Activated CD8-positive, alpha-beta T cell treated with anti-CD3 and anti-CD28 coated beads for 36 hours (primary cell): Measurements from ENCODE around the gene AUTS2. TPM values are rescaled to one million over a fixed set of nuclear protein-coding genes. Genes with fewer than 3 reads are reported as not detected.

Experiments used
- ATAC-seq: fragments of 200-7000 bp; cut with Tn5 transposase; one replicate; pipeline ENCODE4 v1.10.0; 2021; ENCODE audit warnings: mild to moderate bottlenecking, moderate library complexity
- CTCF ChIA-PET: fragments of 350-600 bp; sonication (Branson Sonifier 250); formaldehyde crosslinking; loops from one replicate; lab custom pipeline; 2021; ENCODE audit warnings: antibody characterized with exemption; lab: Charles Lee
- POLR2A ChIA-PET: fragments of 350-600 bp; sonication (Branson Sonifier 250); formaldehyde crosslinking; loops from one replicate; lab custom pipeline; 2021; ENCODE audit warnings: antibody characterized with exemption; lab: Charles Lee
- DNase-seq: peaks from one replicate; pipeline ENCODE4 v3.0.0-alpha.2; 2020
- H3K27ac Mint-ChIP-seq: one replicate; pipeline ENCODE4 v1.8.0; 2021; ENCODE audit warnings: mild to moderate bottlenecking, mixed read lengths
- H3K27me3 Mint-ChIP-seq: one replicate; pipeline ENCODE4 v1.8.0; 2021; ENCODE audit warnings: mixed read lengths
- H3K36me3 Mint-ChIP-seq: one replicate; pipeline ENCODE4 v1.8.0; 2021; ENCODE audit warnings: low read depth, mixed read lengths
- H3K4me1 Mint-ChIP-seq: one replicate; pipeline ENCODE4 v1.8.0; 2021; ENCODE audit warnings: low read depth, mixed read lengths
- H3K4me3 Mint-ChIP-seq: one replicate; pipeline ENCODE4 v1.8.0; 2021; ENCODE audit warnings: mild to moderate bottlenecking, moderate library complexity, mixed read lengths
- H3K9me3 Mint-ChIP-seq: one replicate; pipeline ENCODE4 v1.8.0; 2021; ENCODE audit warnings: mixed read lengths
- intact Hi-C: fragments of 100-400 bp; cut with micrococcal nuclease; formaldehyde crosslinking; loops from one replicate; pipeline ENCODE4 v1.10.0; 2022
- total RNA-seq, 2 experiments: library from RNA; stranded (reverse); gene quantifications; one replicate each; pipeline ENCODE4 v1.2.3, GENCODE V29; 2021
- TF ChIP-seq, protein P1 (sequence below): fragments of 200-600 bp; IDR thresholded peaks from one replicate; pipeline ENCODE4 v1.8.0; 2022; ENCODE audit warnings: antibody characterized with exemption, mild to moderate bottlenecking

AUTS2 gene
- total RNA-seq, 2 experiments from 2014 or later, result 3.1 to 3.3 TPM

DNA sequence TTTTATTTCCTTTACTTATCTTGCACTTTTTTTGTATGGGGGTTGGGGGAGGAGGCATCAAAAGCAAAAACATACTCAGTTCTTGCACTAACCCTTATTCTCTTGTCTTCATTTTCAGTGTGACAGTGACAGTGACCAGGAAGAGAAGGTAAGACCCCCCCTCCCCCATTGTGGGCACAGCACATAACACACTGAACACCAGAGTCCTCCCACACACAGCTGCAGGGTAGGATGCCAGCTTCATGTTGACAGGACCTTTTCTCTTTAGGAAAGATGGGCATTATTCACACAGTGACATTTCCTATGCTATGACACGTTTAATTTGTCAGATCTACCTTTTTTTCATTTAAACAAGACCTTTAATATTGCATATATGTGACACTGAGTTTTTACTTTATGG is 837.4 kb downstream of the AUTS2 start:
- H3K4me3 Mint-ChIP-seq, result no peak overlapping the region
- ChIA-PET CTCF (no interaction called here), POLR2A (no interaction called here)
- TF ChIP-seq, protein P1, sequence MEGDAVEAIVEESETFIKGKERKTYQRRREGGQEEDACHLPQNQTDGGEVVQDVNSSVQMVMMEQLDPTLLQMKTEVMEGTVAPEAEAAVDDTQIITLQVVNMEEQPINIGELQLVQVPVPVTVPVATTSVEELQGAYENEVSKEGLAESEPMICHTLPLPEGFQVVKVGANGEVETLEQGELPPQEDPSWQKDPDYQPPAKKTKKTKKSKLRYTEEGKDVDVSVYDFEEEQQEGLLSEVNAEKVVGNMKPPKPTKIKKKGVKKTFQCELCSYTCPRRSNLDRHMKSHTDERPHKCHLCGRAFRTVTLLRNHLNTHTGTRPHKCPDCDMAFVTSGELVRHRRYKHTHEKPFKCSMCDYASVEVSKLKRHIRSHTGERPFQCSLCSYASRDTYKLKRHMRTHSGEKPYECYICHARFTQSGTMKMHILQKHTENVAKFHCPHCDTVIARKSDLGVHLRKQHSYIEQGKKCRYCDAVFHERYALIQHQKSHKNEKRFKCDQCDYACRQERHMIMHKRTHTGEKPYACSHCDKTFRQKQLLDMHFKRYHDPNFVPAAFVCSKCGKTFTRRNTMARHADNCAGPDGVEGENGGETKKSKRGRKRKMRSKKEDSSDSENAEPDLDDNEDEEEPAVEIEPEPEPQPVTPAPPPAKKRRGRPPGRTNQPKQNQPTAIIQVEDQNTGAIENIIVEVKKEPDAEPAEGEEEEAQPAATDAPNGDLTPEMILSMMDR, result no peak
- H3K36me3 Mint-ChIP-seq, result no peaks in the 10 kb centered on the region
- peaks cover 6% of the 10 kb centered on the region for H3K4me1 Mint-ChIP-seq
- ATAC-seq (peak; percentile 39), DNase-seq (peak; percentile 43)
- no peak overlapping the region for H3K27ac Mint-ChIP-seq
- H3K27me3 Mint-ChIP-seq, result no peaks in the 10 kb centered on the region
- no peaks in the 10 kb centered on the region for H3K9me3 Mint-ChIP-seq
- intact Hi-C loops, result no loop called here

DNA sequence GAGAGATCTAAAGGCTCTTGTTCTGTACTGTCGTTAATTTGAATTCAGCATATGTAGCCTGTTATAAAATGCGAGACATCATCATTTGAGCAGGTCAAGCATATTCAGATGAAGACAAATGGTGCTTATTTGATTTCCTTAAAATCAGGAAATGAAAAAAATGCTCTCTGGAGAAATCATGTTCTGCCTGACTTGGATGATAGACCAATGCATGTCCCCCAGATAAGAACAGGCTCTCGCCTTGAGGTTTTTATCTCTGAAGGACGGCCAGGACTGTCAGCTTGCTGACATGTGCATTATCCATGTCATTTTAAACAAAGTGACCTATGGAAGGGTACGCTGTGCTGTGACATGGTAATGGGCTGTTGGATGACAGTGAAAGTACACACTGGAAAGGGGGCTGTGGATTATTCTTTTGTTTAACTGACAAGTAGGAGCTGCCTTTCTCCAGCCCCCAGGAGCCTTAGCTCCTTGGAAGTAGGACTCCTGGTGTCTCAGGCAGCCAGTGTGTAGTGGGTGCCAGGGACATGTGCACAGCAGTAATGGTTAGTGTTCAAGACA is 838.6 kb downstream of the AUTS2 start:
- H3K9me3 Mint-ChIP-seq, result no peaks in the 10 kb centered on the region

DNA sequence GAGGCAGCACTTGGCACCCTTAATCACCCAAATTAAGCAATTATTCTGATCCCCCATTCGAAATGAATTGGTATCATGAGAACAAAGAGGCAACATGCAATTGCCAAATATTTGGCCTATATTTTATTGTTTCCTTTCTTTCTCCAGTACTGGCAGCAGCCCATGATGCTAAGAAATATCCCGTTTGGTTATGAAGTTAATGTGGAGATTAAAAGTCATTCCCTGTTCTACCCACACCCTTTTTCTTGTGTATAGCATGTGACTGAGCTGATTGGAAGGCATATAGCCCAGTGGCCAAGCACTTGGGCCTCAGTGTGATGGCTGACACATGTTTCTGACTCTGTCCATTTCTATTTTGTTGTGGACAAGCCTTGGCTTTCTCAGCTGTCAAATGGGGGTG is 841.4 kb downstream of the AUTS2 start:
- no peaks in the 10 kb centered on the region for H3K36me3 Mint-ChIP-seq
- POLR2A ChIA-PET, result interaction anchor here (0.7 kb wide), 1 partner anchor 129 kb away, joined by 3 read pairs; no protein-coding TSS in a partner anchor
- no peak for DNase-seq
- H3K4me1 Mint-ChIP-seq, result peaks cover 6% of the 10 kb centered on the region
- CTCF ChIA-PET, result no interaction called here
- TF ChIP-seq, protein P1, result no peak
- no peaks in the 10 kb centered on the region for H3K9me3 Mint-ChIP-seq
- intact Hi-C loops, result no loop called here
- no peak for ATAC-seq
- no peak overlapping the region for H3K27ac Mint-ChIP-seq
- no peak overlapping the region for H3K4me3 Mint-ChIP-seq
- H3K27me3 Mint-ChIP-seq, result no peaks in the 10 kb centered on the region

More for the DNA sequence above, 838.6 kb downstream of the AUTS2 start:
- H3K36me3 Mint-ChIP-seq, result no peaks in the 10 kb centered on the region
- ATAC-seq, result no peak
- intact Hi-C loops, result no loop called here
- no peak for DNase-seq
- CTCF ChIA-PET, result no interaction called here
- POLR2A ChIA-PET, result no interaction called here
- H3K27ac Mint-ChIP-seq, result no peak overlapping the region
- TF ChIP-seq, protein P1, result no peak
- H3K27me3 Mint-ChIP-seq, result no peaks in the 10 kb centered on the region
- H3K4me3 Mint-ChIP-seq, result no peak overlapping the region
- H3K4me1 Mint-ChIP-seq, result peaks cover 6% of the 10 kb centered on the region

DNA sequence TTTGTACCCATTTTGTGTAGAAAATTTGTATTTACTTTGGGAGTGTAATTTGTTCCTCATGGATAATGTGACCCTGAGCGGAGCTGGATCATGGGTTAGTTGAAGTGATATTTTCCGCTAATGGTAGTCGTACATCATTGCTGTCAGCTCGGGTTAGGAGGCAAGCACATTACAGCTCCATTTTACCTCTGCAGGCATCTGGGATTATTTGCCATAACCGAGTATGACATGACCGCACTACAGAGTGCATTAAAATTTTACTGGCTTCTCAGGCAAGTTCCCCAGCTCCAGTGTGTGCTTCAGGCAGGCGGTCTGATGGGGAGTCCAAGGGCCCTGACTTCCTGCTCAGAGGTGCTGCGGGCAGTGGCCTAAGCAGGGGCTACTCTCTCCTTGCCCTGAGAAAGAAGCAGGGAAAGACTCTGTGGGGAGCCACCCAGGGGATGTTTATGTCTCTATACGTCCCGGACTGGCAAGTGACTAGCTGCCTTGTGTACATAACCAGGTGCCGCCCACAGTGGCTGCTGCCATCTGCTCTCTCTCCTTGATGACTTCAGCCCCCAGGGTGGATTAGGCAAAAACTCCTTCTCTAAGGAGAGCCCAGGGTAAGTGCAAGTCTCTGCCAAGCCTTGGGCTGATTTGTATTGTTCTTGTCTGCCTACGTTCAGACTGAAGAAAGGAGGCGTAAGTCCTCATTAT is 848.3 kb downstream of the AUTS2 start:
- ChIA-PET CTCF (no interaction called here), POLR2A (no interaction called here)
- H3K4me3 Mint-ChIP-seq, result no peak overlapping the region
- H3K9me3 Mint-ChIP-seq, result no peaks in the 10 kb centered on the region
- H3K4me1 Mint-ChIP-seq, result no peaks in the 10 kb centered on the region
- intact Hi-C loops, result no loop called here
- H3K27me3 Mint-ChIP-seq, result no peaks in the 10 kb centered on the region
- no peaks in the 10 kb centered on the region for H3K36me3 Mint-ChIP-seq
- H3K27ac Mint-ChIP-seq, result no peak overlapping the region
- TF ChIP-seq, protein P1, result no peak
- no peak for ATAC-seq
- DNase-seq, result no peak

DNA sequence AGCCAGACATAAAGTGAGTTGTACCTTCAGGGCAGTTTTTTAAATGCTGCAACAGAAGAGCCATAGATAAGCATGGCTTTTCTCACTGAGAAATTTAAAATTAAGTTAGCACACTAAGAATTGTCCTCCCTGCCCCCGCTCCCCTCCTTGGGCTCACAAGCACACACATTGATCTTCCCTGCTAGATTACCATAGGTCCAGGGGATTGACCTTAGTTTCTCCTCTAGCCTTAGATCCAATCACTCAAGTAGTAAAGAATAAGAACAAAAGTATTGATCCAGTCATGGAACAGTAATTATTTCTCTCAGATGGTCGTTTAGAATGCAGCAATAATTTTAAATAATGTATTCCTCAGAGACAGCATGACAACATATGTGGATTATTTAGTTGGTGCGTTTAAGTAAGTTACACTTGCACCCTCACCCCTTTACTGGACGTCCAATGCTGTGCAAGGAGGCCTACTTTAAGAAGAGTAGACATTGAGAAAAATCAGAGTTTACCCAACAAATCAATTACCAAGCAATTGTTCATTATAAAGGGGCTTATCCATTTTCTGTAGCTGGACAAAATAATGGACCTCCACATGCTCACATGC is 850.1 kb downstream of the AUTS2 start:
- POLR2A ChIA-PET, result no interaction called here
- H3K4me1 Mint-ChIP-seq, result no peaks in the 10 kb centered on the region

More for the DNA sequence above, 850.1 kb downstream of the AUTS2 start:
- TF ChIP-seq, protein P1, result no peak
- intact Hi-C loops, result no loop called here
- CTCF ChIA-PET, result no interaction called here
- no peaks in the 10 kb centered on the region for H3K9me3 Mint-ChIP-seq
- H3K4me3 Mint-ChIP-seq, result no peak overlapping the region
- H3K27ac Mint-ChIP-seq, result no peak overlapping the region
- ATAC-seq (no peak), DNase-seq (no peak)
- no peaks in the 10 kb centered on the region for H3K27me3 Mint-ChIP-seq
- H3K36me3 Mint-ChIP-seq, result no peaks in the 10 kb centered on the region
